OCI-LY1 (cell line): ENCODE measurements around the gene TRIO.

ENCODE experiments used
- EZH2 ChIP-seq: fragments of 200-600 bp; sonication (generic), shearing (Covaris generic); IDR thresholded peaks from 2 replicates; pipeline ENCODE4 v1.8.0; 2017; ENCODE audit warnings: borderline replicate concordance, mixed run types, mild to moderate bottlenecking, antibody characterized with exemption, low read length, moderate library complexity, mixed read lengths
- TF ChIP-seq, protein P1 (sequence below): fragments of 200-600 bp; sonication (generic), shearing (Covaris generic); IDR thresholded peaks from 2 replicates; pipeline ENCODE4 v1.5.1; 2017; ENCODE audit warnings: mild to moderate bottlenecking, antibody characterized with exemption, low read length, moderate library complexity, mixed read lengths

DNA sequence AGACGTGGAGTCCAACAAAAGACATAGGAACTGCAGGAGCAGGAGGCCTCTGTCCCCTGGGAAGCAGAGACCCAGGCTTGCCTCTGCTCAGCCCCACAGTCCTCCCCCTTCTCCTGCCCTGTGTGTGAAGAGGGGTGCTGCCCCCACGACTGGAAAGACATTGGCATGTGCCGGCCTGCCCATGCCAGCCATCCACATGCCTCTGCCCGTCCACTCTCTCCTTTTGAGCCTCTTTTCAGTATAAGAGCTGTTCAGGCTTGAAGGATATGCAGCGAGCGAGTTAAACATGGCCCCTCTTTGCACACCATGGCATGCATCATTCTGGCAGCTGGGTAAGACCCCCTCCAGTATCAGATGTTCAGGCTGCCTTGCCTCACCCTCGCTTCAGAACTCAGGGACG is 278.7 kb downstream of the TRIO start:
- TF ChIP-seq, protein P1, sequence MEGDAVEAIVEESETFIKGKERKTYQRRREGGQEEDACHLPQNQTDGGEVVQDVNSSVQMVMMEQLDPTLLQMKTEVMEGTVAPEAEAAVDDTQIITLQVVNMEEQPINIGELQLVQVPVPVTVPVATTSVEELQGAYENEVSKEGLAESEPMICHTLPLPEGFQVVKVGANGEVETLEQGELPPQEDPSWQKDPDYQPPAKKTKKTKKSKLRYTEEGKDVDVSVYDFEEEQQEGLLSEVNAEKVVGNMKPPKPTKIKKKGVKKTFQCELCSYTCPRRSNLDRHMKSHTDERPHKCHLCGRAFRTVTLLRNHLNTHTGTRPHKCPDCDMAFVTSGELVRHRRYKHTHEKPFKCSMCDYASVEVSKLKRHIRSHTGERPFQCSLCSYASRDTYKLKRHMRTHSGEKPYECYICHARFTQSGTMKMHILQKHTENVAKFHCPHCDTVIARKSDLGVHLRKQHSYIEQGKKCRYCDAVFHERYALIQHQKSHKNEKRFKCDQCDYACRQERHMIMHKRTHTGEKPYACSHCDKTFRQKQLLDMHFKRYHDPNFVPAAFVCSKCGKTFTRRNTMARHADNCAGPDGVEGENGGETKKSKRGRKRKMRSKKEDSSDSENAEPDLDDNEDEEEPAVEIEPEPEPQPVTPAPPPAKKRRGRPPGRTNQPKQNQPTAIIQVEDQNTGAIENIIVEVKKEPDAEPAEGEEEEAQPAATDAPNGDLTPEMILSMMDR: no peak
- no peak for TF ChIP-seq EZH2
